Measurements from ENCODE around the gene XPC.
A peak's percentile ranks its signal among the peaks of the same experiment; 100 is the strongest.

The XPC gene

GRCh38 chr3:14152233-14152962 lies 26.0 kb downstream of the XPC start:
- H3K4me3 ChIP-seq (replicated peaks; ENCODE audit: low read depth, low read length): no peak overlapping the region
- peak; percentile 25 for TF ChIP-seq CTCF (IDR thresholded peaks at IDR 0.05; ENCODE audit: low read length, missing control alignments)
- DNase-seq (ENCODE audit: low read depth): no peak

GRCh38 chr3:14151471-14152083 lies 26.8 kb downstream of the XPC start:
- no peak for TF ChIP-seq CTCF (IDR thresholded peaks at IDR 0.05; ENCODE audit: low read length, missing control alignments)

GRCh38 chr3:14150491-14151230 lies 27.7 kb downstream of the XPC start:
- no peak for TF ChIP-seq CTCF (IDR thresholded peaks at IDR 0.05; ENCODE audit: low read length, missing control alignments)
- no peak overlapping the region for H3K4me3 ChIP-seq (replicated peaks; ENCODE audit: low read depth, low read length)
- no peak for DNase-seq (ENCODE audit: low read depth)

More at GRCh38 chr3:14151471-14152083, 26.8 kb downstream of the XPC start:
- H3K4me3 ChIP-seq (replicated peaks; ENCODE audit: low read depth, low read length): no peak overlapping the region
- DNase-seq (ENCODE audit: low read depth): no peak

- DNase-seq (ENCODE audit: low read depth): no peak
- no peak overlapping the region for H3K4me3 ChIP-seq (replicated peaks; ENCODE audit: low read depth, low read length)
- TF ChIP-seq CTCF (IDR thresholded peaks at IDR 0.05; ENCODE audit: low read length, missing control alignments): no peak
These were observed 28.3 kb downstream of the XPC start for GRCh38 chr3:14150078-14150477.

GRCh38 chr3:14148041-14148985 lies 30.1 kb downstream of the XPC start:
- no peak overlapping the region for H3K4me3 ChIP-seq (replicated peaks; ENCODE audit: low read depth, low read length)

More at GRCh38 chr3:14148041-14148985, 30.1 kb downstream of the XPC start:
- TF ChIP-seq CTCF (IDR thresholded peaks at IDR 0.05; ENCODE audit: low read length, missing control alignments): no peak
- no peak for DNase-seq (ENCODE audit: low read depth)

Measured in fibroblast of pulmonary artery (primary cell).